HCT116 (cell line): ENCODE results near the gene FLVCR1. TPM values are rescaled to one million over a fixed set of nuclear protein-coding genes. Genes with fewer than 3 reads are reported as not detected.

Experiments
- ATAC-seq: fragments of 200-7000 bp; cut with Tn5 transposase; 2 replicates; pipeline ENCODE4 v1.9.1; 2020; ENCODE audit warnings: mild to moderate bottlenecking, moderate library complexity
- BruUV-seq: library from RNA; stranded (reverse); fragments of 400-500 nt; replicated peaks from 2 replicates; lab custom pipeline; 2021; lab: Mats Ljungman, UMichigan
- CTCF ChIA-PET: fragments of 300-600 bp; sonication (Branson Sonifier 250); formaldehyde crosslinking; loops from one replicate; lab custom pipeline; 2021; ENCODE audit warnings: antibody characterized with exemption; lab: Charles Lee
- POLR2A ChIA-PET: fragments of 300-600, 350-600 bp; sonication (Branson Sonifier 250); formaldehyde crosslinking; loops from one replicate; lab custom pipeline; 2021; ENCODE audit warnings: antibody characterized with exemption; lab: Charles Lee
- RAD21 ChIA-PET, 2 experiments: fragments of 300-600 bp; sonication (Branson Sonifier 250); formaldehyde crosslinking; loops; one replicate each; lab custom pipeline; 2023; ENCODE audit warnings: low total read pairs in 2 of 2; ENCODE audit not compliant: uncharacterized antibody in 2 of 2, unreplicated experiment in 2 of 2, low non-redundant PET in 1 of 2; lab: Charles Lee
- DNase-seq: peaks from one replicate; pipeline ENCODE4 v3.0.0-alpha.2; 2010; ENCODE audit warnings: low read depth, low spot score
- H2AFZ ChIP-seq: fragments of 200-600 bp; shearing (Covaris generic), sonication (generic); 2 replicates; pipeline ENCODE4 v1.6.1; 2017; ENCODE audit warnings: low read depth, mixed run types, mixed read lengths, antibody characterized with exemption, low read length; ENCODE audit not compliant: poor library complexity, severe bottlenecking
- H3K27ac ChIP-seq: 2 replicates; pipeline ENCODE4 v1.5.1; 2012; ENCODE audit warnings: low read depth, low read length
- H3K27me3 ChIP-seq: fragments of 200-600 bp; sonication (generic); 2 replicates; pipeline ENCODE4 v1.6.1; 2016; ENCODE audit warnings: mixed run types, low read length, mixed read lengths; ENCODE audit not compliant: insufficient read depth
- H3K36me3 ChIP-seq, 2 experiments: fragments of 200-500 bp in 1 of 2; fragments of 200-600 bp in 1 of 2; sonication (Bioruptor generic) in 1 of 2; sonication (generic) in 1 of 2; 2 replicates each; pipeline versions ENCODE4 v1.5.1 to v1.6.1; 2014 to 2016; ENCODE audit warnings: low read length in 2 of 2, inconsistent platforms in 1 of 2, mixed read lengths in 1 of 2, mixed run types in 1 of 2; ENCODE audit not compliant: insufficient read depth in 2 of 2, control insufficient read depth in 1 of 2
- H3K4me1 ChIP-seq, 2 experiments: fragments of 200-600 bp in 1 of 2; sonication (generic) in 1 of 2; 2 replicates each; pipeline versions ENCODE4 v1.5.1 to v1.6.1; 2012 to 2017; ENCODE audit warnings: low read length in 2 of 2, inconsistent platforms in 1 of 2, mild to moderate bottlenecking in 1 of 2, mixed read lengths in 1 of 2, mixed run types in 1 of 2, moderate library complexity in 1 of 2; ENCODE audit not compliant: insufficient read depth in 2 of 2, control insufficient read depth in 1 of 2
- H3K4me2 ChIP-seq: fragments of 200-600 bp; sonication (generic); 2 replicates; pipeline ENCODE4 v1.6.1; 2017; ENCODE audit warnings: mixed run types, low read length, mixed read lengths
- H3K4me3 ChIP-seq, 2 experiments: fragments of 200-600 bp in 1 of 2; sonication (generic) in 1 of 2; replicated peaks in 1 of 2; 2 replicates each; pipeline ENCODE4 v1.5.1; 2011 to 2016; ENCODE audit warnings: low read length in 2 of 2, control low read depth in 1 of 2, low read depth in 1 of 2, mild to moderate bottlenecking in 1 of 2, mixed read lengths in 1 of 2, mixed run types in 1 of 2
- H3K79me2 ChIP-seq: fragments of 200-600 bp; sonication (generic); 2 replicates; pipeline ENCODE4 v1.6.1; 2017; ENCODE audit warnings: mild to moderate bottlenecking, mixed run types, low read length, moderate library complexity, mixed read lengths; ENCODE audit not compliant: insufficient read depth
- H3K9ac ChIP-seq: fragments of 200-600 bp; sonication (generic); 2 replicates; pipeline ENCODE4 v1.6.1; 2016; ENCODE audit warnings: low read length, mixed read lengths
- H3K9me2 ChIP-seq: fragments of 200-600 bp; sonication (generic), shearing (Covaris generic); 2 replicates; pipeline ENCODE4 v1.6.1; 2017; ENCODE audit warnings: mixed run types, mild to moderate bottlenecking, moderate library complexity; ENCODE audit not compliant: insufficient read depth
- H3K9me3 ChIP-seq, 2 experiments: fragments of 200-500 bp in 1 of 2; fragments of 200-600 bp in 1 of 2; sonication (Bioruptor generic) in 1 of 2; sonication (generic) in 1 of 2; 2 replicates each; pipeline ENCODE4 v1.6.1; 2014 to 2017; ENCODE audit warnings: low read length in 2 of 2, mixed read lengths in 2 of 2, inconsistent platforms in 1 of 2, low read depth in 1 of 2, mild to moderate bottlenecking in 1 of 2, mixed run types in 1 of 2, moderate library complexity in 1 of 2; ENCODE audit not compliant: control insufficient read depth in 1 of 2, insufficient read depth in 1 of 2
- H4K20me1 ChIP-seq: fragments of 200-600 bp; sonication (generic), shearing (Covaris generic); 2 replicates; pipeline ENCODE4 v1.6.1; 2017; ENCODE audit warnings: mixed run types, mild to moderate bottlenecking, moderate library complexity; ENCODE audit not compliant: insufficient read depth
- CEBPB ChIP-seq: IDR thresholded peaks from 2 replicates; pipeline ENCODE4 v1.6.1; 2012; ENCODE audit warnings: low read depth
- EGR1 ChIP-seq: IDR thresholded peaks from 2 replicates; pipeline ENCODE4 v1.6.1; 2012; ENCODE audit warnings: low read depth
- ELF1 ChIP-seq: IDR thresholded peaks from 2 replicates; pipeline ENCODE4 v1.6.1; 2012; ENCODE audit warnings: low read depth, borderline replicate concordance
- EZH2 ChIP-seq: fragments of 200-600 bp; sonication (generic); IDR thresholded peaks from 2 replicates; pipeline ENCODE4 v1.6.1; 2017; ENCODE audit warnings: antibody characterized with exemption, mixed run types
- EZH2phosphoT487 ChIP-seq: fragments of 200-600 bp; IDR thresholded peaks from 2 replicates; pipeline ENCODE4 v1.6.1; 2018; ENCODE audit warnings: antibody characterized with exemption, borderline replicate concordance
- FOSL1 ChIP-seq: IDR thresholded peaks from 2 replicates; pipeline ENCODE4 v1.6.1; 2012; ENCODE audit warnings: low read depth
- POLR2A ChIP-seq: IDR thresholded peaks from 2 replicates; pipeline ENCODE4 v1.7.0; 2011; ENCODE audit warnings: borderline replicate concordance; ENCODE audit not compliant: insufficient read depth, insufficient read length; ENCODE audit errors: extremely low read depth
- POLR2AphosphoS5 ChIP-seq: IDR thresholded peaks from 2 replicates; pipeline ENCODE4 v1.6.1; 2011; ENCODE audit warnings: mild to moderate bottlenecking, low read depth, low read length, moderate library complexity
- RAD21 ChIP-seq: IDR thresholded peaks from 2 replicates; pipeline ENCODE4 v1.6.1; 2012; ENCODE audit warnings: low read depth, mild to moderate bottlenecking
- SIN3A ChIP-seq: IDR thresholded peaks from 2 replicates; pipeline ENCODE4 v1.6.1; 2012; ENCODE audit warnings: low read depth
- SP1 ChIP-seq: IDR thresholded peaks from 2 replicates; pipeline ENCODE4 v1.6.1; 2012; ENCODE audit warnings: low read depth
- SRF ChIP-seq: IDR thresholded peaks from 2 replicates; pipeline ENCODE4 v1.6.1; 2012; ENCODE audit warnings: low read depth
- TCF7L2 ChIP-seq: IDR thresholded peaks from 2 replicates; pipeline ENCODE4 v1.7.0; 2011; ENCODE audit warnings: borderline replicate concordance, inconsistent platforms; ENCODE audit not compliant: insufficient read depth, insufficient read length; ENCODE audit errors: extremely low read depth
- ZFX ChIP-seq: fragments of 450-650 bp; IDR thresholded peaks from 2 replicates; pipeline ENCODE4 v1.6.1; 2017
- ZNF274 ChIP-seq: fragments of 200-500 bp; sonication (Bioruptor generic); IDR thresholded peaks from 2 replicates; pipeline ENCODE4 v1.6.1; 2014; ENCODE audit warnings: mild to moderate bottlenecking, low read depth, low read length, inconsistent platforms
- intact Hi-C: fragments of 100-400 bp; cut with micrococcal nuclease; formaldehyde crosslinking; loops from 2 replicates; pipeline ENCODE4 v1.10.0; 2022
- total RNA-seq: library from RNA; stranded (reverse); gene quantifications from one replicate; pipeline ENCODE4 v1.2.1, GENCODE V29; 2021; ENCODE audit not compliant: unreplicated experiment
- TF ChIP-seq, protein P1 (sequence below), 3 experiments: fragments of 200-600 bp in 1 of 3; sonication (generic) in 1 of 3; IDR thresholded peaks in 2 of 3; conservative IDR thresholded peaks in 1 of 3; 2 replicates each; pipeline ENCODE4 v1.5.1; 2012 to 2017; ENCODE audit warnings: low read depth in 2 of 3, low read length in 2 of 3, antibody characterized with exemption in 1 of 3, borderline replicate concordance in 1 of 3, control low read depth in 1 of 3, mild to moderate bottlenecking in 1 of 3, mixed read lengths in 1 of 3, mixed run types in 1 of 3, moderate library complexity in 1 of 3; ENCODE audit not compliant: insufficient read depth in 1 of 3
- TF ChIP-seq, protein P2 (sequence below): IDR thresholded peaks from 2 replicates; pipeline ENCODE4 v1.6.1; 2012
- TF ChIP-seq, protein P3 (sequence below): IDR thresholded peaks from 2 replicates; pipeline ENCODE4 v1.6.1; 2012
- TF ChIP-seq, protein P4 (sequence below): IDR thresholded peaks from 2 replicates; pipeline ENCODE4 v1.6.1; 2011; ENCODE audit warnings: mild to moderate bottlenecking, low read length, moderate library complexity; ENCODE audit not compliant: insufficient replicate concordance; ENCODE audit errors: extremely low read depth

FLVCR1 gene
- total RNA-seq, 1 experiment from 2014 or later: 19.0 TPM

DNA sequence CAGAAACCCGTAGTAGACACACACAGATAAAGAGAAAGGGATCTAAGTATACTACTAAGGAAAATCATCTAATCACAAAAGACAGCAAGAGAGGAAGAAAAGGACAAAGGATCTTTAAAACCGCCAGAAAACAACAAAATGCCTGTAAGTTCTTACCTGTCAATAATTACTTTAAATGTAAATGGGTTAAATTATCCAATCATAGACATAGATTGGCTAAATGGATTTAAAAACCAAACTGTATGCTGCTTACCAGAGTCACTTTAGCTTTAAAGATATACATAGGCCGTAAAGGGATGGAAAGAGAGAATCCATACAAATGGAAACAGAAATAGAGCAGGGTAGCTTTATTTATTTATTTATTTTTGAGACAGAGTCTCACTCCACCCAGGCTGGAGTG lies 44.0 kb downstream of the FLVCR1 start:
- peaks cover 3 to 4% of the 10 kb centered on the region in 2 experiments; a peak in 1 of 4 replicates for H3K9me3 ChIP-seq
- no peak overlapping the region for H3K9ac ChIP-seq
- DNase-seq (no peak), ATAC-seq (no peak)
- no peaks in the 10 kb centered on the region for H3K27me3 ChIP-seq
- POLR2A ChIA-PET: no interaction called here
- H2AFZ ChIP-seq: no peak overlapping the region
- H3K4me1 ChIP-seq: no peaks in the 10 kb centered on the region
- no peaks in the 10 kb centered on the region for H3K79me2 ChIP-seq
- CTCF ChIA-PET: no interaction called here
- no peak for TF ChIP-seq SRF
- no peak for TF ChIP-seq SP1
- TF ChIP-seq EZH2: no peak
- TF ChIP-seq TCF7L2: no peak
- TF ChIP-seq ELF1: no peak
- TF ChIP-seq, protein P1, sequence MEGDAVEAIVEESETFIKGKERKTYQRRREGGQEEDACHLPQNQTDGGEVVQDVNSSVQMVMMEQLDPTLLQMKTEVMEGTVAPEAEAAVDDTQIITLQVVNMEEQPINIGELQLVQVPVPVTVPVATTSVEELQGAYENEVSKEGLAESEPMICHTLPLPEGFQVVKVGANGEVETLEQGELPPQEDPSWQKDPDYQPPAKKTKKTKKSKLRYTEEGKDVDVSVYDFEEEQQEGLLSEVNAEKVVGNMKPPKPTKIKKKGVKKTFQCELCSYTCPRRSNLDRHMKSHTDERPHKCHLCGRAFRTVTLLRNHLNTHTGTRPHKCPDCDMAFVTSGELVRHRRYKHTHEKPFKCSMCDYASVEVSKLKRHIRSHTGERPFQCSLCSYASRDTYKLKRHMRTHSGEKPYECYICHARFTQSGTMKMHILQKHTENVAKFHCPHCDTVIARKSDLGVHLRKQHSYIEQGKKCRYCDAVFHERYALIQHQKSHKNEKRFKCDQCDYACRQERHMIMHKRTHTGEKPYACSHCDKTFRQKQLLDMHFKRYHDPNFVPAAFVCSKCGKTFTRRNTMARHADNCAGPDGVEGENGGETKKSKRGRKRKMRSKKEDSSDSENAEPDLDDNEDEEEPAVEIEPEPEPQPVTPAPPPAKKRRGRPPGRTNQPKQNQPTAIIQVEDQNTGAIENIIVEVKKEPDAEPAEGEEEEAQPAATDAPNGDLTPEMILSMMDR (IDR thresholded peaks at IDR 0.05 in 2 of 3, conservative IDR thresholded peaks at IDR 0.05 in 1 of 3; ENCODE audit: borderline replicate concordance in 1 of 3, insufficient read depth in 1 of 3, low read depth in 2 of 3, low read length in 2 of 3): no peak
- no peak for TF ChIP-seq RAD21
- TF ChIP-seq SIN3A: no peak
- TF ChIP-seq ZNF274: no peak
- TF ChIP-seq EGR1: no peak
- TF ChIP-seq, protein P2, sequence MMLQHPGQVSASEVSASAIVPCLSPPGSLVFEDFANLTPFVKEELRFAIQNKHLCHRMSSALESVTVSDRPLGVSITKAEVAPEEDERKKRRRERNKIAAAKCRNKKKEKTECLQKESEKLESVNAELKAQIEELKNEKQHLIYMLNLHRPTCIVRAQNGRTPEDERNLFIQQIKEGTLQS: no peak
- TF ChIP-seq POLR2AphosphoS5: no peak
- TF ChIP-seq, protein P3, sequence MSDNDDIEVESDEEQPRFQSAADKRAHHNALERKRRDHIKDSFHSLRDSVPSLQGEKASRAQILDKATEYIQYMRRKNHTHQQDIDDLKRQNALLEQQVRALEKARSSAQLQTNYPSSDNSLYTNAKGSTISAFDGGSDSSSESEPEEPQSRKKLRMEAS: no peak
- no peak for TF ChIP-seq CEBPB
- no peak for TF ChIP-seq EZH2phosphoT487
- TF ChIP-seq, protein P4, sequence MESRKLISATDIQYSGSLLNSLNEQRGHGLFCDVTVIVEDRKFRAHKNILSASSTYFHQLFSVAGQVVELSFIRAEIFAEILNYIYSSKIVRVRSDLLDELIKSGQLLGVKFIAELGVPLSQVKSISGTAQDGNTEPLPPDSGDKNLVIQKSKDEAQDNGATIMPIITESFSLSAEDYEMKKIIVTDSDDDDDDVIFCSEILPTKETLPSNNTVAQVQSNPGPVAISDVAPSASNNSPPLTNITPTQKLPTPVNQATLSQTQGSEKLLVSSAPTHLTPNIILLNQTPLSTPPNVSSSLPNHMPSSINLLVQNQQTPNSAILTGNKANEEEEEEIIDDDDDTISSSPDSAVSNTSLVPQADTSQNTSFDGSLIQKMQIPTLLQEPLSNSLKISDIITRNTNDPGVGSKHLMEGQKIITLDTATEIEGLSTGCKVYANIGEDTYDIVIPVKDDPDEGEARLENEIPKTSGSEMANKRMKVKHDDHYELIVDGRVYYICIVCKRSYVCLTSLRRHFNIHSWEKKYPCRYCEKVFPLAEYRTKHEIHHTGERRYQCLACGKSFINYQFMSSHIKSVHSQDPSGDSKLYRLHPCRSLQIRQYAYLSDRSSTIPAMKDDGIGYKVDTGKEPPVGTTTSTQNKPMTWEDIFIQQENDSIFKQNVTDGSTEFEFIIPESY: no peak
- no peak for TF ChIP-seq FOSL1
- no peak for TF ChIP-seq ZFX
- no peak for TF ChIP-seq POLR2A
- BruUV-seq: no TSS peak
- H3K36me3 ChIP-seq: peaks cover 2 to 14% of the 10 kb centered on the region in 2 experiments; a peak in 2 of 4 replicates
- RAD21 ChIA-PET: no interaction called here
- H3K27ac ChIP-seq: no peak overlapping the region
- no peak overlapping the region for H3K4me3 ChIP-seq
- no peaks in the 10 kb centered on the region for H4K20me1 ChIP-seq
- H3K9me2 ChIP-seq: no peaks in the 10 kb centered on the region
- no peak overlapping the region for H3K4me2 ChIP-seq
- intact Hi-C loops: no loop called here
